ENCODE measurements around the gene SOX8.

The SOX8 gene

DNA sequence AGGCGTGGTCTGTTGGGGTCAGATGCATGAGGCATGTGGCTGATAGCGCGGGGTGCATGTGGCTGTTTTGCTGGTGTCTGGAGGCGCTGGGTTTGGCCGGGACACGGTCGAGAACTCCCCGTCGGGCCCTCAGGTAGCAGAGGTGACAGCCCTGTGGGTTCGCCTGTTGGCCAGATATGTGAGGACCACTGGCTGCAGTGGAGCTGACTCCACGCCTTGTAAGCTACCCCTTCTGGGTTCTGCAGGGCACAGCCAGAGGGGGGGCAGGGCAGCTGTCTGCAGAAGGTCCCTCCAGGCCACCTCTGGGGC lies 38.5 kb downstream of the SOX8 start:
- H3K27ac ChIP-seq (ENCODE audit: extremely low read depth, low read depth, low read length) = no peak overlapping the region
- H3K9me3 ChIP-seq (ENCODE audit: control insufficient read depth, insufficient read depth, low read depth, low read length) = no peaks in the 10 kb centered on the region
- no peak overlapping the region for H3K4me3 ChIP-seq (ENCODE audit: low read depth, low read length)
- POLR2A ChIA-PET = no interaction called here
- CTCF ChIA-PET = interaction anchor here (0.6 kb wide), 1 partner anchor 41 kb away, joined by 5 read pairs; no protein-coding TSS in a partner anchor
- H3K4me1 ChIP-seq (ENCODE audit: control insufficient read depth, insufficient read depth, low read length) = peaks cover 5% of the 10 kb centered on the region; the same call in 1 of the 2 replicates
- H3K36me3 ChIP-seq (ENCODE audit: control insufficient read depth in 2 of 2, insufficient read depth in 1 of 2, low read length in 2 of 2) = no peaks in the 10 kb centered on the region
- TF ChIP-seq, protein P1, sequence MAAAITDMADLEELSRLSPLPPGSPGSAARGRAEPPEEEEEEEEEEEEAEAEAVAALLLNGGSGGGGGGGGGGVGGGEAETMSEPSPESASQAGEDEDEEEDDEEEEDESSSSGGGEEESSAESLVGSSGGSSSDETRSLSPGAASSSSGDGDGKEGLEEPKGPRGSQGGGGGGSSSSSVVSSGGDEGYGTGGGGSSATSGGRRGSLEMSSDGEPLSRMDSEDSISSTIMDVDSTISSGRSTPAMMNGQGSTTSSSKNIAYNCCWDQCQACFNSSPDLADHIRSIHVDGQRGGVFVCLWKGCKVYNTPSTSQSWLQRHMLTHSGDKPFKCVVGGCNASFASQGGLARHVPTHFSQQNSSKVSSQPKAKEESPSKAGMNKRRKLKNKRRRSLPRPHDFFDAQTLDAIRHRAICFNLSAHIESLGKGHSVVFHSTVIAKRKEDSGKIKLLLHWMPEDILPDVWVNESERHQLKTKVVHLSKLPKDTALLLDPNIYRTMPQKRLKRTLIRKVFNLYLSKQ (tag by site-specific recombination; IDR thresholded peaks at IDR 0.05; ENCODE audit: borderline replicate concordance) = no peak
- TF ChIP-seq, protein P2, sequence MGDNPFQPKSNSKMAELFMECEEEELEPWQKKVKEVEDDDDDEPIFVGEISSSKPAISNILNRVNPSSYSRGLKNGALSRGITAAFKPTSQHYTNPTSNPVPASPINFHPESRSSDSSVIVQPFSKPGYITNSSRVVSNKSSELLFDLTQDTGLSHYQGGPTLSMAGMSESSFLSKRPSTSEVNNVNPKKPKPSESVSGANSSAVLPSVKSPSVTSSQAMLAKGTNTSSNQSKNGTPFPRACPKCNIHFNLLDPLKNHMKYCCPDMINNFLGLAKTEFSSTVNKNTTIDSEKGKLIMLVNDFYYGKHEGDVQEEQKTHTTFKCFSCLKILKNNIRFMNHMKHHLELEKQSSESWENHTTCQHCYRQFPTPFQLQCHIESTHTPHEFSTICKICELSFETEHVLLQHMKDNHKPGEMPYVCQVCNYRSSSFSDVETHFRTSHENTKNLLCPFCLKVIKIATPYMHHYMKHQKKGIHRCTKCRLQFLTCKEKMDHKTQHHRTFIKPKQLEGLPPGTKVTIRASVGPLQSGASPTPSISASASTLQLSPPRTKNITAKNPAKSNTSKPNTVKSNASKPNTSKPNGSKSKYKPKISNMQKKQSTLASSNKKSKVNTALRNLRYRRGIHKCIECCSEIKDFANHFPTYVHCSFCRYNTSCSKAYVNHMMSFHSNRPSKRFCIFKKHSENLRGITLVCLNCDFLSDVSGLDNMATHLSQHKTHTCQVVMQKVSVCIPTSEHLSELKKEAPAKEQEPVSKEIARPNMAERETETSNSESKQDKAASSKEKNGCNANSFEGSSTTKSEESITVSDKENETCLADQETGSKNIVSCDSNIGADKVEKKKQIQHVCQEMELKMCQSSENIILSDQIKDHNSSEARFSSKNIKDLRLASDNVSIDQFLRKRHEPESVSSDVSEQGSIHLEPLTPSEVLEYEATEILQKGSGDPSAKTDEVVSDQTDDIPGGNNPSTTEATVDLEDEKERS (tag by site-specific recombination; IDR thresholded peaks at IDR 0.05) = no peak
- TF ChIP-seq ZNF239 (tag by site-specific recombination; IDR thresholded peaks at IDR 0.05) = no peak

DNA sequence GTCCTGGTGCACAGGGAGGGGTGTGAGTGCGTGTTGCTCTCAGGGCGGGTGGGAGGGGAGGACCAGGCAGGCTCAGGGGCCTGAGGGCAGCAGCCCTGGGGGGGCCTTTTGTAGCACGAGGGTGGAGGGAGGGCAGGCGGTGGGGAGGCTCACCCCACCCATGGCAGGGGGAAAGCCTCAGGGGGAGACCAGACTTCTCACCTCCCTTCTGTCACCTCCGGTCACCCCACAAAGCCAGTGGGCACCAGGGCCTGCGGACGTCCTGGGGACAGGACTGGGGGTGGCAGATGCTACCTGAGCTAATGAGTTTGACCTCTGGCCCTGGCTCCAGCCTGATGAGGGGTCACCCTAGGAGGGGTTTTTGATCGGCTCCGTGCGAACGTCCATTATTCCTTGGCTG lies 39.0 kb downstream of the SOX8 start:
- ChIA-PET CTCF (interaction anchor here (0.5 kb wide), 1 partner anchor 37 kb away, joined by 3 read pairs; no protein-coding TSS in a partner anchor), POLR2A (no interaction called here)
- H3K9me3 ChIP-seq (ENCODE audit: control insufficient read depth, insufficient read depth, low read depth, low read length) = no peaks in the 10 kb centered on the region
- no peaks in the 10 kb centered on the region for H3K36me3 ChIP-seq (ENCODE audit: control insufficient read depth in 2 of 2, insufficient read depth in 1 of 2, low read length in 2 of 2)
- H3K4me3 ChIP-seq (ENCODE audit: low read depth, low read length) = no peak overlapping the region
- peaks cover 5% of the 10 kb centered on the region; the same call in 1 of the 2 replicates for H3K4me1 ChIP-seq (ENCODE audit: control insufficient read depth, insufficient read depth, low read length)
- H3K27ac ChIP-seq (ENCODE audit: extremely low read depth, low read depth, low read length) = no peak overlapping the region
- TF ChIP-seq ZNF555 (tag by site-specific recombination; conservative IDR thresholded peaks at IDR 0.05) = no peak
- no peak for TF ChIP-seq ZNF133 (tag by site-specific recombination; IDR thresholded peaks at IDR 0.05)
- no peak for TF ChIP-seq ZNF37A (tag by site-specific recombination; IDR thresholded peaks at IDR 0.05)
- no peak for TF ChIP-seq ZNF132 (tag by site-specific recombination; IDR thresholded peaks at IDR 0.05; ENCODE audit: borderline replicate concordance)
- no peak for TF ChIP-seq ZNF664 (tag by site-specific recombination; IDR thresholded peaks at IDR 0.05)
- TF ChIP-seq, protein P2 (tag by site-specific recombination; IDR thresholded peaks at IDR 0.05) = no peak
- TF ChIP-seq, protein P3, sequence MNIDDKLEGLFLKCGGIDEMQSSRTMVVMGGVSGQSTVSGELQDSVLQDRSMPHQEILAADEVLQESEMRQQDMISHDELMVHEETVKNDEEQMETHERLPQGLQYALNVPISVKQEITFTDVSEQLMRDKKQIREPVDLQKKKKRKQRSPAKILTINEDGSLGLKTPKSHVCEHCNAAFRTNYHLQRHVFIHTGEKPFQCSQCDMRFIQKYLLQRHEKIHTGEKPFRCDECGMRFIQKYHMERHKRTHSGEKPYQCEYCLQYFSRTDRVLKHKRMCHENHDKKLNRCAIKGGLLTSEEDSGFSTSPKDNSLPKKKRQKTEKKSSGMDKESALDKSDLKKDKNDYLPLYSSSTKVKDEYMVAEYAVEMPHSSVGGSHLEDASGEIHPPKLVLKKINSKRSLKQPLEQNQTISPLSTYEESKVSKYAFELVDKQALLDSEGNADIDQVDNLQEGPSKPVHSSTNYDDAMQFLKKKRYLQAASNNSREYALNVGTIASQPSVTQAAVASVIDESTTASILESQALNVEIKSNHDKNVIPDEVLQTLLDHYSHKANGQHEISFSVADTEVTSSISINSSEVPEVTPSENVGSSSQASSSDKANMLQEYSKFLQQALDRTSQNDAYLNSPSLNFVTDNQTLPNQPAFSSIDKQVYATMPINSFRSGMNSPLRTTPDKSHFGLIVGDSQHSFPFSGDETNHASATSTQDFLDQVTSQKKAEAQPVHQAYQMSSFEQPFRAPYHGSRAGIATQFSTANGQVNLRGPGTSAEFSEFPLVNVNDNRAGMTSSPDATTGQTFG (tag by site-specific recombination; IDR thresholded peaks at IDR 0.05; ENCODE audit: borderline replicate concordance) = no peak
- TF ChIP-seq, protein P4, sequence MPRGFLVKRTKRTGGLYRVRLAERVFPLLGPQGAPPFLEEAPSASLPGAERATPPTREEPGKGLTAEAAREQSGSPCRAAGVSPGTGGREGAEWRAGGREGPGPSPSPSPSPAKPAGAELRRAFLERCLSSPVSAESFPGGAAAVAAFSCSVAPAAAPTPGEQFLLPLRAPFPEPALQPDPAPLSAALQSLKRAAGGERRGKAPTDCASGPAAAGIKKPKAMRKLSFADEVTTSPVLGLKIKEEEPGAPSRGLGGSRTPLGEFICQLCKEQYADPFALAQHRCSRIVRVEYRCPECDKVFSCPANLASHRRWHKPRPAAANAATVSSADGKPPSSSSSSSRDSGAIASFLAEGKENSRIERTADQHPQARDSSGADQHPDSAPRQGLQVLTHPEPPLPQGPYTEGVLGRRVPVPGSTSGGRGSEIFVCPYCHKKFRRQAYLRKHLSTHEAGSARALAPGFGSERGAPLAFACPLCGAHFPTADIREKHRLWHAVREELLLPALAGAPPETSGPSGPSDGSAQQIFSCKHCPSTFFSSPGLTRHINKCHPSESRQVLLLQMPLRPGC (tag by site-specific recombination; IDR thresholded peaks at IDR 0.05) = no peak
- TF ChIP-seq ZNF785 (tag by site-specific recombination; IDR thresholded peaks at IDR 0.05) = no peak
- no peak for TF ChIP-seq ZNF426 (tag by site-specific recombination; IDR thresholded peaks at IDR 0.05)
- TF ChIP-seq ZNF138 (tag by site-specific recombination; IDR thresholded peaks at IDR 0.05; ENCODE audit: borderline replicate concordance) = no peak
- TF ChIP-seq, protein P5, sequence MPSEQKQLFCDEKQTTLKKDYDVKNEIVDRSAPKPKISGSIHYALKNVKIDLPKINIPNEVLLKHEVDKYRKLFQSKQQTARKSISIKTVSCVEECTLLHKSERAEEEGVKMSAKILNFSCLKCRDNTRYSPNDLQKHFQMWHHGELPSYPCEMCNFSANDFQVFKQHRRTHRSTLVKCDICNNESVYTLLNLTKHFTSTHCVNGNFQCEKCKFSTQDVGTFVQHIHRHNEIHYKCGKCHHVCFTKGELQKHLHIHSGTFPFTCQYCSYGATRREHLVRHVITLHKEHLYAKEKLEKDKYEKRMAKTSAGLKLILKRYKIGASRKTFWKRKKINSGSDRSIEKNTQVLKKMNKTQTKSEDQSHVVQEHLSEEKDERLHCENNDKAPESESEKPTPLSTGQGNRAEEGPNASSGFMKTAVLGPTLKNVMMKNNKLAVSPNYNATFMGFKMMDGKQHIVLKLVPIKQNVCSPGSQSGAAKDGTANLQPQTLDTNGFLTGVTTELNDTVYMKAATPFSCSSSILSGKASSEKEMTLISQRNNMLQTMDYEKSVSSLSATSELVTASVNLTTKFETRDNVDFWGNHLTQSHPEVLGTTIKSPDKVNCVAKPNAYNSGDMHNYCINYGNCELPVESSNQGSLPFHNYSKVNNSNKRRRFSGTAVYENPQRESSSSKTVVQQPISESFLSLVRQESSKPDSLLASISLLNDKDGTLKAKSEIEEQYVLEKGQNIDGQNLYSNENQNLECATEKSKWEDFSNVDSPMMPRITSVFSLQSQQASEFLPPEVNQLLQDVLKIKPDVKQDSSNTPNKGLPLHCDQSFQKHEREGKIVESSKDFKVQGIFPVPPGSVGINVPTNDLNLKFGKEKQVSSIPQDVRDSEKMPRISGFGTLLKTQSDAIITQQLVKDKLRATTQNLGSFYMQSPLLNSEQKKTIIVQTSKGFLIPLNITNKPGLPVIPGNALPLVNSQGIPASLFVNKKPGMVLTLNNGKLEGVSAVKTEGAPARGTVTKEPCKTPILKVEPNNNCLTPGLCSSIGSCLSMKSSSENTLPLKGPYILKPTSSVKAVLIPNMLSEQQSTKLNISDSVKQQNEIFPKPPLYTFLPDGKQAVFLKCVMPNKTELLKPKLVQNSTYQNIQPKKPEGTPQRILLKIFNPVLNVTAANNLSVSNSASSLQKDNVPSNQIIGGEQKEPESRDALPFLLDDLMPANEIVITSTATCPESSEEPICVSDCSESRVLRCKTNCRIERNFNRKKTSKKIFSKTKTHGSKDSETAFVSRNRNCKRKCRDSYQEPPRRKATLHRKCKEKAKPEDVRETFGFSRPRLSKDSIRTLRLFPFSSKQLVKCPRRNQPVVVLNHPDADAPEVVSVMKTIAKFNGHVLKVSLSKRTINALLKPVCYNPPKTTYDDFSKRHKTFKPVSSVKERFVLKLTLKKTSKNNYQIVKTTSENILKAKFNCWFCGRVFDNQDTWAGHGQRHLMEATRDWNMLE (tag by site-specific recombination; conservative IDR thresholded peaks at IDR 0.05; ENCODE audit: low read depth) = no peak
- TF ChIP-seq, protein P6, sequence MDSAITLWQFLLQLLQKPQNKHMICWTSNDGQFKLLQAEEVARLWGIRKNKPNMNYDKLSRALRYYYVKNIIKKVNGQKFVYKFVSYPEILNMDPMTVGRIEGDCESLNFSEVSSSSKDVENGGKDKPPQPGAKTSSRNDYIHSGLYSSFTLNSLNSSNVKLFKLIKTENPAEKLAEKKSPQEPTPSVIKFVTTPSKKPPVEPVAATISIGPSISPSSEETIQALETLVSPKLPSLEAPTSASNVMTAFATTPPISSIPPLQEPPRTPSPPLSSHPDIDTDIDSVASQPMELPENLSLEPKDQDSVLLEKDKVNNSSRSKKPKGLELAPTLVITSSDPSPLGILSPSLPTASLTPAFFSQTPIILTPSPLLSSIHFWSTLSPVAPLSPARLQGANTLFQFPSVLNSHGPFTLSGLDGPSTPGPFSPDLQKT (IDR thresholded peaks at IDR 0.05; ENCODE audit: borderline replicate concordance, low read depth, low read length) = no peak

Measured in HEK293 (cell line).